GM12878 (cell line): ENCODE results near the gene LOXL3. TPM values are rescaled to one million over a fixed set of nuclear protein-coding genes. Genes with fewer than 3 reads are reported as not detected.

Experiments
- ATAC-seq: fragments of 200-7000 bp; cut with Tn5 transposase; 3 replicates; pipeline ENCODE4 v1.9.1; 2020; ENCODE audit warnings: mild to moderate bottlenecking, moderate library complexity
- BruUV-seq: library from RNA; stranded (reverse); fragments of 400-500 nt; replicated peaks from 2 replicates; lab custom pipeline; 2021; lab: Mats Ljungman, UMichigan
- CTCF ChIA-PET: fragments of 300-600 bp; sonication (Branson Sonifier 250); formaldehyde crosslinking; extraction: SDS; loops from one replicate; lab custom pipeline; 2021; ENCODE audit warnings: inconsistent platforms; lab: Yijun Ruan, JAX
- POLR2A ChIA-PET: fragments of 350-600 bp; formaldehyde crosslinking; extraction: SDS; loops from one replicate; lab custom pipeline; 2021; ENCODE audit warnings: inconsistent platforms; lab: Charles Lee
- RAD21 ChIA-PET: fragments of 300-600 bp; sonication (Branson Sonifier 250); formaldehyde crosslinking; loops from one replicate; lab custom pipeline; 2023; ENCODE audit warnings: antibody characterized with exemption; ENCODE audit not compliant: unreplicated experiment; lab: Charles Lee
- SMC1A ChIA-PET: fragments of 300-600 bp; sonication (Branson Sonifier 250); formaldehyde crosslinking; loops from one replicate; lab custom pipeline; 2023; ENCODE audit not compliant: unreplicated experiment, uncharacterized antibody; lab: Charles Lee
- DNase-seq: peaks from one replicate; pipeline ENCODE4 v3.0.0-alpha.2; 2011; ENCODE audit warnings: low read depth, low spot score
- FAIRE-seq: peaks from 3 replicates; lab custom pipeline; 2011; peaks lifted over from hg19 to GRCh38; lab: Jason Lieb, UNC
- H2AFZ ChIP-seq: 2 replicates; pipeline ENCODE4 v1.6.0; 2011; ENCODE audit warnings: low read depth, low read length, control low read depth; ENCODE audit not compliant: control insufficient read depth
- H3K27ac ChIP-seq: 2 replicates; pipeline ENCODE4 v1.5.1; 2011; ENCODE audit warnings: control low read depth; ENCODE audit not compliant: control insufficient read depth, insufficient read depth
- H3K27me3 ChIP-seq, 2 experiments: replicated peaks in 1 of 2; 2 replicates each; pipeline versions ENCODE4 v1.6.0 to v1.6.1; 2011; ENCODE audit warnings: low read length in 1 of 2; ENCODE audit not compliant: control insufficient read depth in 2 of 2, insufficient read depth in 2 of 2
- H3K36me3 ChIP-seq, 2 experiments: 2 replicates each; pipeline ENCODE4 v1.5.1; 2011; ENCODE audit warnings: low read length in 1 of 2; ENCODE audit not compliant: control insufficient read depth in 2 of 2, insufficient read depth in 2 of 2
- H3K4me1 ChIP-seq: 2 replicates; pipeline ENCODE4 v1.6.1; 2011; ENCODE audit warnings: mild to moderate bottlenecking, low read length, moderate library complexity, mixed read lengths; ENCODE audit not compliant: control insufficient read depth, insufficient read depth
- H3K4me2 ChIP-seq: 2 replicates; pipeline ENCODE4 v1.6.0; 2011; ENCODE audit warnings: control low read depth; ENCODE audit not compliant: control insufficient read depth, insufficient read depth
- H3K4me3 ChIP-seq: fragments of 200-600 bp; sonication (generic); 2 replicates; pipeline ENCODE4 v1.5.1; 2016
- H3K79me2 ChIP-seq: 2 replicates; pipeline ENCODE4 v1.6.0; 2011; ENCODE audit warnings: low read length; ENCODE audit not compliant: control insufficient read depth, insufficient read depth
- H3K9ac ChIP-seq: 2 replicates; pipeline ENCODE4 v1.8.0; 2011; ENCODE audit warnings: low read length, control low read depth, mixed read lengths; ENCODE audit not compliant: control insufficient read depth, insufficient read depth
- H3K9me3 ChIP-seq: replicated peaks from 3 replicates; pipeline ENCODE4 v1.5.1; 2011; ENCODE audit warnings: mild to moderate bottlenecking, low read length; ENCODE audit not compliant: control insufficient read depth, insufficient read depth
- H4K20me1 ChIP-seq: 2 replicates; pipeline ENCODE4 v1.6.0; 2011; ENCODE audit not compliant: control insufficient read depth, insufficient read depth
- BMI1 ChIP-seq: fragments of 450-650 bp; IDR thresholded peaks from 2 replicates; pipeline ENCODE4 v1.6.1; 2016; ENCODE audit warnings: mild to moderate bottlenecking, moderate library complexity, borderline replicate concordance
- CTCF ChIP-seq, 3 experiments: IDR thresholded peaks in 2 of 3; conservative IDR thresholded peaks in 1 of 3; 2 replicates each; pipeline ENCODE4 v1.5.1; 2011; ENCODE audit warnings: low read depth in 3 of 3, low read length in 3 of 3, mild to moderate bottlenecking in 3 of 3, control low read depth in 2 of 3, moderate library complexity in 2 of 3, inconsistent platforms in 1 of 3, mixed read lengths in 1 of 3; ENCODE audit not compliant: control insufficient read depth in 2 of 3, insufficient read depth in 1 of 3; ENCODE audit errors: extremely low read depth in 1 of 3
- E2F8 ChIP-seq: fragments of 450-650 bp; IDR thresholded peaks from 2 replicates; pipeline ENCODE4 v1.6.1; 2018; ENCODE audit warnings: mild to moderate bottlenecking, low read depth, moderate library complexity; ENCODE audit not compliant: partially characterized antibody
- MXI1 ChIP-seq: fragments of 150-350 bp; IDR thresholded peaks from 2 replicates; pipeline ENCODE4 v1.6.1; 2011; ENCODE audit warnings: low read depth, mild to moderate bottlenecking, inconsistent platforms, low read length, improper control_type of control experiment
- POU2F2 ChIP-seq: IDR thresholded peaks from 3 replicates; pipeline ENCODE4 v1.6.1; 2011; ENCODE audit warnings: low read depth, mild to moderate bottlenecking, low read length, borderline replicate concordance
- SPI1 ChIP-seq: IDR thresholded peaks from 2 replicates; pipeline ENCODE4 v1.6.1; 2011; ENCODE audit warnings: low read depth, mild to moderate bottlenecking, low read length, moderate library complexity, borderline replicate concordance; ENCODE audit not compliant: insufficient read depth
- TCF7 ChIP-seq: IDR thresholded peaks from 2 replicates; pipeline ENCODE4 v1.6.1; 2014; ENCODE audit warnings: antibody characterized with exemption, borderline replicate concordance
- WGBS: methylation state at CpG from one replicate; pipeline ENCODE4 v1.1.6; 2016; ENCODE audit warnings: low lambda C conversion rate; ENCODE audit not compliant: insufficient replicate concordance, insufficient coverage; ENCODE audit errors: missing lambda C conversion rate; 5-methylcytosine and 5-hydroxymethylcytosine counted together
- in situ Hi-C: fragments of 300-500 bp; cut with MboI; formaldehyde crosslinking; loops from 9 replicates; pipeline ENCODE4 v1.14.3; 2018; ENCODE audit warnings: mixed read lengths
- intact Hi-C: fragments of 100-400 bp; cut with micrococcal nuclease; formaldehyde crosslinking; loops from one replicate; pipeline ENCODE4 v1.14.2; 2022; ENCODE audit not compliant: unreplicated experiment
- polyA plus RNA-seq, 11 experiments: library from polyadenylated mRNA; depleted of rRNA in 4 of 11; unstranded in 6 of 11; stranded (reverse) in 5 of 11; fragments of >200 nt; fragmentation: Nextera tagmentation in 4 of 11; fragmentation: Illumina TruSeq in 1 of 11; extraction: Ambion mirVana in 4 of 11; extraction: Trizol in 1 of 11; gene quantifications; 1 replicate in 1 of 11; 2 replicates in 10 of 11; pipeline versions ENCODE4 v1.2.1 to v1.2.3, GENCODE V29; 2011 to 2016; ENCODE audit warnings: inconsistent platforms in 2 of 11, missing spikeins in 2 of 11, low read depth in 1 of 11
- total RNA-seq, 4 experiments: library from RNA; depleted of rRNA in 3 of 4; stranded (reverse); fragments of >200 nt in 3 of 4; fragmentation: Illumina TruSeq in 1 of 4; extraction: Trizol in 1 of 4; gene quantifications; 2 replicates each; pipeline versions ENCODE4 v1.2.1 to v1.2.3, GENCODE V29; 2013 to 2021

LOXL3 gene
- total and polyA plus RNA-seq, 10 of the 15 experiments (the other 5 are each of a cell fraction or from before 2014, with no cell fraction given): 6.2 to 40.9 (median 23.3) TPM

- Histone ChIP-seq H3K9me3 (no peaks in the 10 kb centered on the region), H3K9ac (no peak overlapping the region), H3K27ac (no peak overlapping the region), H2AFZ (no peak overlapping the region)
- no peak for FAIRE-seq
- no TSS peak for BruUV-seq
- in situ Hi-C loops: no loop called here
- SMC1A ChIA-PET: interaction anchor here (1.3 to 16.6 kb wide), 9 partner anchors 9 to 92 kb away, joined by 3 to 371 read pairs (median 14); partner anchors contain the start of genes AUP1, CCDC142, HTRA2 and TTC31
- TF ChIP-seq BMI1: no peak
- TF ChIP-seq TCF7: no peak
- TF ChIP-seq POU2F2: no peak
- no peak for TF ChIP-seq MXI1
- TF ChIP-seq SPI1: no peak
- no peak for TF ChIP-seq CTCF (IDR thresholded peaks at IDR 0.05 in 2 of 3, conservative IDR thresholded peaks at IDR 0.05 in 1 of 3; ENCODE audit: control insufficient read depth in 2 of 3, extremely low read depth in 1 of 3, insufficient read depth in 1 of 3, low read depth in 3 of 3, low read length in 3 of 3)
- no peak for TF ChIP-seq E2F8
- TF ChIP-seq, all 136 proteins: peak for 0
- no peaks in the 10 kb centered on the region for H4K20me1 ChIP-seq
- CTCF ChIA-PET: interaction anchor here (0.6 to 17.4 kb wide), 9 partner anchors 8 to 626 kb away, joined by 3 to 281 read pairs (median 6); partner anchors contain the start of genes AUP1 and HTRA2
- no peaks in the 10 kb centered on the region for H3K27me3 ChIP-seq
- WGBS: 76% methylated on average over 4 of the region's 4 CpGs
- H3K4me1 ChIP-seq: peaks cover 65% of the 10 kb centered on the region
- ATAC-seq (no peak), DNase-seq (no peak)
- H3K36me3 ChIP-seq: no peaks in the 10 kb centered on the region
- H3K4me2 ChIP-seq: no peak overlapping the region
- H3K79me2 ChIP-seq: no peaks in the 10 kb centered on the region
- intact Hi-C loops: no loop called here
- RAD21 ChIA-PET: interaction anchor here (1.1 to 10.3 kb wide), 6 partner anchors 8 to 92 kb away, joined by 3 to 152 read pairs (median 27); partner anchors contain the start of genes CCDC142 and TTC31
- H3K4me3 ChIP-seq: no peak overlapping the region
- POLR2A ChIA-PET: interaction anchor here (0.6 to 25.0 kb wide), 7 partner anchors 9 to 357 kb away, joined by 3 to 441 read pairs (median 8); partner anchors contain the start of genes DOK1, HTRA2 and LOXL3
Observed at GRCh38 chr2:74575320-74575719, 21.6 kb upstream of the LOXL3 start.
